SKM-1 (cell line): Measurements from ENCODE around the gene INPP5J.

Experiments
- DNase-seq: peaks from one replicate; lab custom pipeline; 2025; ENCODE audit not compliant: unreplicated experiment; lab: John Stamatoyannopoulos, UW

The INPP5J gene

GRCh38 chr22:31144223-31144622 is 21.5 kb downstream of the INPP5J start:
- no peak for DNase-seq

GRCh38 chr22:31148488-31148887 is 25.7 kb downstream of the INPP5J start:
- no peak for DNase-seq

DNA sequence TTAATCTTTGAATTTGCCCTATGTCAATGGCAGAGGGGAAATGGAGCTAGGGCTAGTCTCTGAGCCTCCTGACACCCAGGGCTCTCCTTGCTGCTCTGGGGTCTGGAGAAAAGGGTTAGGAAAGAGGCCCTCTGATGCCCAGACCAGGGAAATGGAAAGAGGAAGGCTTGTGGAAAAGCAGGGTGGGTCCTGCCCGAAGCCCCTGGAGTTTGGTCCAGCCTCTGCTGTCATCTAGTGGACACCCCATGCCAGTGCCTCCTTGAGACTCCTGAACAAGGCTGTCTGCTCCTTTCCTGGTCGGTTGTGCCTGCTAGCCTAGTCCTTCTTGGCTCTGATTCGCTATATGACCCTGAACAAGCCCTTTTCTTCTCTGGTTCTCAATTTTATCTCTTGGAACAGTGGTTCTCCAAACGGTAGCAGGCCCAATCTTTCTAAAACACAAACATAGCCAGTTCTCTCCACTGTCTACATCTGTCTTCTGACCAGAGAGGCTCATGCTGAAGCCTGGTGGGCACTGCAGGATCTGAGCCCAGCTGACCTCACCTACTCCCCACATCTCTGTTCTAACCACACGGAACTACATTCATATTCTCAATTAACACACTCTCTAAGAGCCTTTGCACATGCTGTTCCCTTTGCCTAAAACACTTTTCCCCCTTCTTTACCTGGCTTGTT is 26.3 kb downstream of the INPP5J start:
- DNase-seq = peak; percentile 24

DNA sequence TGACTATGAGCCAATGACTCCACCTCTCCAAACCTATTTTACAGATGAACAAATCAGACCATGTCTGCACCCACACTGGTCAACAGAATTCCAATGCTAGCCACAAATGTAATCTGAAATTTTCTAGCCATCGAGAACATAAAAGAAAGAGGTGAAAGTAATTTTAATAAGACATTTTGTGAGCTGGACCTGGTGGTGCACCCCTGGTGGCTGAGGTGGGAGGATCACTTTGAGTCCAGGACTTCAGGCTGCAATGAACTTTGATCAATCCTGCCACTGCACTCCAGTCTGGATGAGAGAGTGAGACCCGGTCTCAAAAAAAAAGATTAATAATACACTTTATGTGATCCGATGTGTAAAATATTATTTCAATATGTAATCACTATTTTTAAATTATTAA is 27.8 kb downstream of the INPP5J start:
- no peak for DNase-seq

DNA sequence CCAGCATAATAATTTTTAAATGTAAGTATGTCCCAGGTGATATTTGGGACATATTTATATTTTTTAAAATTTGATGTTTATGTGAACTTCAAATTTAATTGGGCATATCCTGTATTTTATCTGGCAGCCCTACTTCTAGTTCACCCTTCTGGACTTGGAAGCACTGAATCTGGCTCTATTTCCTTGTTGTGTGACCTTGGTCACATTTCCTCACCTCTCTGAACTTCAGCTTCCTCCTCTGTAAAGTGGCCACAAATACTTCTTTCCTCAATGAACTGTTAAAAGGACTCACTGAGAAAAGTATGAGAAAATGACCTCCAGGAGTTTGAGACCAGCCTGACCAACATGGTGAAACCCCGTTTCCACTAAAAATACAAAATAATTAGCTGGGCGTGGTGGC is 29.1 kb downstream of the INPP5J start:
- peak; percentile 59 for DNase-seq

DNA sequence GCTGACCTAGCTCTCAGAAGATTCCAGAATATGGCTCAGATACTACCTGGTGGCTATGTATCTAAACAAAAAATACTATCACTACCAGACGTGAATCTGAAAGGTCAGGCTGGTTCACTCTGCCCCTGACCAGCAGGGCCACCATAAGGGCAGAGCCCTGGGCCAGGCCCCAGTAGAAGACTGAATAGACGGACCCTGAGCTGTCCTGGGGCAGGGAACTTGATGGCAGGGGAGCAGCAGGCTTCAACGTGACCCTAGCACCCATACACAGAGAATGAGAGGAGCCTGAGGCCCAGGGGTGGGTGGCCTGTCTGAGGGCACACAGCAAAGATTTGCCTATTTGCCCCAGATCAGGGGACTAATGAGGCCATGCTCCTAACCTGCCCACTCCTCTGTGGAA is 30.6 kb downstream of the INPP5J start:
- DNase-seq = no peak

DNA sequence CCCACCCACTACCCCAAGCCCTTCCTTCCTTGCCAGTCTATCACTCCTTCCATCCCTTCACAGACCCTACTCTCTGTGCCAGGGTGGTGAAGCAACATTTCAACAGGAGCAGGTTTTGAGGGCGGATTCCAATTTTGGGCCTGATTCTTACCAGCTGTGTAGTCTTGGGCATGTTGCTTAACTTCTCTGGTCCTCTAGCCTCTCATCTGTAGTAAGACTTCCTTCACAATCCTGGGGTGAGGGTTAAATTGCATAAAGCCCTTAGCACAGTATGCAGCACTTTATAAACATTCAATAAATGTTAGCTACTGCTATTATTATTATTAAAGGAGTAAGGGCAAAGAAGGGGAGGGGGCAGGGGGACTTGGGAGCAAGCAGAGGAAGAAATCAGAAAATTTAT is 32.2 kb downstream of the INPP5J start:
- DNase-seq = no peak

- DNase-seq = no peak
Observed at GRCh38 chr22:31155422-31155821, 32.7 kb downstream of the INPP5J start.

GRCh38 chr22:31160328-31160978 is 37.7 kb downstream of the INPP5J start:
- no peak for DNase-seq

DNA sequence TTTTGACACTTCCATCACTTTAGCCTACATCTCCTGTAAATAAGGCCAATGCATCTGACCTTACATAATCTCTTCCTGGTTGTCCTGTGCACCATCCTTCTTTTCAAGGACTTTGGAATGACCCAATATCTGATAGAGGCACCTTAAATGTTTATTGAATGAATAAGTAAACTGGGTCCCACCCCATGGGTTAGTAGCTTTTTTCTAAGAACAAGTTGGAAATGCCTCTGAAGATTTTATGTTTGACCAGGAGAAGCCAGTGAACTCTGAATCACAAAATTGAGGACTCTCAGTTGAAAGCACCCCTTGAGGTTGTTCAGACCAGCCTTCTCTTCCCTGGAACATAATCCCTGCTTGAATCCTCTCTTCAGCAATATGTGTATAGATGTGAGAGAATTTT is 38.6 kb downstream of the INPP5J start:
- no peak for DNase-seq

- no peak for DNase-seq
Observed at GRCh38 chr22:31162015-31162765, 39.4 kb downstream of the INPP5J start.

DNA sequence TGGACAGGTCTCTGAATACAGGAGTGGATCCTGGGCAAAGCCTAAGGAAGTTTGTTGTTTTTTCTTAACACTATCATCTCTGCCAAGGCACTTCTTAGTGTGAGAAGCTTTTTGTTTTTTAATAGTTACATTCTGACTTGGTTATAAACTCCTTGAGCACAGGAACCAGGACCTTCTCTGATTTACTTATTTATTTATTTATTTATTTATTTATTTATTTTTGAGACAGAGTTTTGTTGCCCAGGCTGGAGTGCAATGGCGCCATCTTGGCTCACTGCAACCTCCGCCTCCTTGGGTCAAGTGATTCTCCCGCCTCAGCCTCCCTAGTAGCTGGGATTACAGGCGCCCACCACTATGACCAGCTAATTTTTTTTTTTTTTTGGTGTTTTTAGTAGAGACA is 48.2 kb downstream of the INPP5J start:
- no peak for DNase-seq

DNA sequence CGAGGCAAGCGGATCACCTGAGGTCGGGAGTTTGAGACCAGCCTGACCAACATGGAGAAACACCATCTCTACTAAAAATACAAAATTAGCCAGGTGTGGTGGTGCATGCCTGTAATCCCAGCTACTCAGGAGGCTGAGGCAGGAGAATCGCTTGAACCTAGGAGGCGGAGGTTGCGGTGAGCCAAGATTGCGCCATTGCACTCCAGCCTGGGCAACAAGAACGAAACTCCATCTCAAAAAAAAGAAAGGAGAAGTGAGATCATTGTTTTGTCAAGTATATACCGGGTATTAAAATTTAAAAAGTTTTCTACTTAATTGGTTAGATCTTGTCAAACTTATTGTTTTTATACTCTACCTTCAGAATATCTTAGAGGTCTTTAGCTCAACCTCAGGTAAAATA is 49.0 kb downstream of the INPP5J start:
- peak; percentile 41 for DNase-seq

- no peak for DNase-seq
Observed at GRCh38 chr22:31173386-31174145, 50.8 kb downstream of the INPP5J start.

- DNase-seq = no peak
Observed at GRCh38 chr22:31176923-31177322, 54.2 kb downstream of the INPP5J start.

- no peak for DNase-seq
Observed at GRCh38 chr22:31177420-31178162, 54.8 kb downstream of the INPP5J start.

DNA sequence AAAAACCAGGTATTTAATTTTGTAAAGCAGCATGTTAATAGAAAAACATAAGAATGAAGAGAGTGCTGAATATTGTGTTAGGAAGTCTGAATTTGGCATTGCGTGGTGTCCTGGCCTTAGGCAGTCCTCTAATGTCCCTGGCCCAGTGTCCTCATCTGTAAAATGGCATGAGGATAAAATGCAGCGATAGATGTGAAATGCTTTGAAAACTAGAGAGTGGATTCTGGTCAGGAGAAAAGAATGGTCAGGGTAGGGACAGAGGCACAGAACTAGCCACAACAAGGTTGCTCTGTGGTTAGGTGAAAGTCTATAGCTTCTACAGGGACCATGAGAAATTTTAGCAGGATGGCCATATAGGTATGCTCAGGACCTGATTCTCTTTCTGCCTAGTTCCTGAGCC is 56.1 kb downstream of the INPP5J start:
- no peak for DNase-seq

GRCh38 chr22:31179345-31179744 is 56.6 kb downstream of the INPP5J start:
- DNase-seq = no peak

GRCh38 chr22:31184015-31184414 is 61.2 kb downstream of the INPP5J start:
- no peak for DNase-seq
